Progenitor cell of endocrine pancreas (in vitro differentiated cells): Measurements from ENCODE around the gene RNF126. TPM values are rescaled to one million over a fixed set of nuclear protein-coding genes. Genes with fewer than 3 reads are reported as not detected.

Experiments
- DNase-seq: peaks from one replicate; pipeline ENCODE4 v3.0.0; 2021; ENCODE audit warnings: low spot score; ENCODE audit not compliant: unreplicated experiment
- H3K27ac Mint-ChIP-seq: 2 replicates; pipeline ENCODE4 v1.8.0; 2021; ENCODE audit warnings: mild to moderate bottlenecking, moderate library complexity, mixed read lengths
- H3K27me3 Mint-ChIP-seq: 2 replicates; pipeline ENCODE4 v1.8.0; 2021; ENCODE audit warnings: mixed read lengths
- H3K36me3 Mint-ChIP-seq: 2 replicates; pipeline ENCODE4 v1.8.0; 2022; ENCODE audit warnings: mixed read lengths; ENCODE audit not compliant: insufficient read depth
- H3K4me1 Mint-ChIP-seq: 2 replicates; pipeline ENCODE4 v1.8.0; 2021; ENCODE audit warnings: low read depth, mixed read lengths
- H3K4me3 Mint-ChIP-seq: 2 replicates; pipeline ENCODE4 v1.8.0; 2021; ENCODE audit warnings: low read depth, mild to moderate bottlenecking, moderate library complexity, mixed read lengths
- H3K9me3 Mint-ChIP-seq: 2 replicates; pipeline ENCODE4 v1.8.0; 2021; ENCODE audit warnings: low read depth, mixed read lengths
- total RNA-seq: library from RNA; stranded (reverse); gene quantifications from 2 replicates; pipeline ENCODE4 v1.2.1, GENCODE V29; 2021
- TF ChIP-seq, protein P1 (sequence below): fragments of 200-600 bp; sonication (generic); IDR thresholded peaks from one replicate; pipeline ENCODE4 v1.5.0; 2021; ENCODE audit warnings: antibody characterized with exemption, mild to moderate bottlenecking; ENCODE audit not compliant: unreplicated experiment

The RNF126 gene
- total RNA-seq, 1 donor from 2014 or later = 37.3 TPM

DNA sequence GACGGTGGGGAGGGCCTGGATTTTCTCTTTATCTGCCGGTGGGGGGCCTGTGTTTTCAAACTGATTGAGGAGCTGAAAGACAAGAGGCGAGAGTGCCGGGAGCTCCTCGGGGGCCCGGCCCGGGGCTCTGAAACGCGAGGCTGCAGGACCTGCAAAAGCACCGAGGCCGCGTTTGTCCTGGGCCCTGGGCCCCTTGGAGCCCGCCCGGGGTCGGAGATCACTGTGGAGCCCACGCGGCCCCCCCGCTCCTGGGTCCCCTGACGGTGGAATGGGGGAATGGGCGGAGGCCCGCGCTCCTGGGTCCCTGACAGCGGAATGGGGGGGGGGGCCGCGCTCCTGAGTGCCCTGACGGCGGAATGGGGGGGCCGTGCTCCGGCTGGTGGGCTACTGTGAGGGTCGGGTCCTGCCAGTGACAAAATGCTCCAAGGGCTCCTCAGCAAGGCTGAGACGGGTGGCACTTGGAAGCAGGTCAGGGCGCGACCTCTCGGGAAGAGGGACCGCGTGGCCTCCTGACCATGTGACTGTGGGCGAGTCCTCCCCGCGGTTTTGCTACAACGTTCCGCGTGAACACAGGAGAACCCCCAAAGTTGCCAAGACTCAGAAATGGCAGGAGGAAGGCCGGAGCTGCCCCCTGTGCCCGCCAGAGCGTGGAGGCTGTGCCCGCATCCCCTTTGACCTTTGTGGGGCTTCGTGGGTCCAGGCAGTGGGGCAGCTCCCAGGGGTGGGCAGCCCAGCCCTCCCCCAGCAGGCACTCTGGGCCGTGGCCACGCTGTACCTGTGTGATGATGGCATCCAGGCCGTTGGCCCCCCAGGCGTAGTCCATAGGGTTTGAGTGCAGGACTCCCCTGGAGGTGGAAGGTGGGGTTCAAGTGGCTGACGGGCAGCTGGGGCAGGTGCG is 13.9 kb downstream of the RNF126 start:
- Mint-ChIP-seq H3K4me3 (no peak overlapping the region), H3K27ac (no peak overlapping the region), H3K36me3 (peaks cover 4% of the 10 kb centered on the region), H3K27me3 (no peaks in the 10 kb centered on the region), H3K9me3 (no peaks in the 10 kb centered on the region), H3K4me1 (no peaks in the 10 kb centered on the region)
- no peak for DNase-seq
- TF ChIP-seq, protein P1, sequence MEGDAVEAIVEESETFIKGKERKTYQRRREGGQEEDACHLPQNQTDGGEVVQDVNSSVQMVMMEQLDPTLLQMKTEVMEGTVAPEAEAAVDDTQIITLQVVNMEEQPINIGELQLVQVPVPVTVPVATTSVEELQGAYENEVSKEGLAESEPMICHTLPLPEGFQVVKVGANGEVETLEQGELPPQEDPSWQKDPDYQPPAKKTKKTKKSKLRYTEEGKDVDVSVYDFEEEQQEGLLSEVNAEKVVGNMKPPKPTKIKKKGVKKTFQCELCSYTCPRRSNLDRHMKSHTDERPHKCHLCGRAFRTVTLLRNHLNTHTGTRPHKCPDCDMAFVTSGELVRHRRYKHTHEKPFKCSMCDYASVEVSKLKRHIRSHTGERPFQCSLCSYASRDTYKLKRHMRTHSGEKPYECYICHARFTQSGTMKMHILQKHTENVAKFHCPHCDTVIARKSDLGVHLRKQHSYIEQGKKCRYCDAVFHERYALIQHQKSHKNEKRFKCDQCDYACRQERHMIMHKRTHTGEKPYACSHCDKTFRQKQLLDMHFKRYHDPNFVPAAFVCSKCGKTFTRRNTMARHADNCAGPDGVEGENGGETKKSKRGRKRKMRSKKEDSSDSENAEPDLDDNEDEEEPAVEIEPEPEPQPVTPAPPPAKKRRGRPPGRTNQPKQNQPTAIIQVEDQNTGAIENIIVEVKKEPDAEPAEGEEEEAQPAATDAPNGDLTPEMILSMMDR = no peak

DNA sequence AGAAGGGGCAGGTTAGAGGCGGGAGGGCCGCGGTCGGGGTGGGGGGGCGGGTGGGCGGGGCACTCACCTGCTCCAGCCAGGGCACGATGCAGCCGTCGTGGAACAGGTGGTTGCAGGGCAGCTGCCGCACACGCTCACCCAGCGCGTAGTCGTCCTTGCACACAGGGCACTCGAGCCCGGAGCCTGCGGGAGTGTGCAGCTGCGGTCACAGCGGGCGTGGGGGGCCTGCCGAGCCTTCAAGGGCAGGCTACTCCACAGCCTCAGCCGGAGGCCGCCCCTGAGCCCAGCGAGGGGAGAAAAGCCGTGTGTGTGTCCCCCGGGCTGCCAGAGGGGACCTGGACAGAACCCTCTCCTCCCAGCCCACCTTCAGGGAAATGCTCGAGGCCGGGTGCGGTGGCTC is 14.7 kb downstream of the RNF126 start:
- no peak for DNase-seq
- Mint-ChIP-seq H3K27ac (no peak overlapping the region), H3K9me3 (no peaks in the 10 kb centered on the region), H3K4me3 (no peak overlapping the region), H3K36me3 (peaks cover 4% of the 10 kb centered on the region), H3K4me1 (no peaks in the 10 kb centered on the region), H3K27me3 (no peaks in the 10 kb centered on the region)
- TF ChIP-seq, protein P1 = no peak

DNA sequence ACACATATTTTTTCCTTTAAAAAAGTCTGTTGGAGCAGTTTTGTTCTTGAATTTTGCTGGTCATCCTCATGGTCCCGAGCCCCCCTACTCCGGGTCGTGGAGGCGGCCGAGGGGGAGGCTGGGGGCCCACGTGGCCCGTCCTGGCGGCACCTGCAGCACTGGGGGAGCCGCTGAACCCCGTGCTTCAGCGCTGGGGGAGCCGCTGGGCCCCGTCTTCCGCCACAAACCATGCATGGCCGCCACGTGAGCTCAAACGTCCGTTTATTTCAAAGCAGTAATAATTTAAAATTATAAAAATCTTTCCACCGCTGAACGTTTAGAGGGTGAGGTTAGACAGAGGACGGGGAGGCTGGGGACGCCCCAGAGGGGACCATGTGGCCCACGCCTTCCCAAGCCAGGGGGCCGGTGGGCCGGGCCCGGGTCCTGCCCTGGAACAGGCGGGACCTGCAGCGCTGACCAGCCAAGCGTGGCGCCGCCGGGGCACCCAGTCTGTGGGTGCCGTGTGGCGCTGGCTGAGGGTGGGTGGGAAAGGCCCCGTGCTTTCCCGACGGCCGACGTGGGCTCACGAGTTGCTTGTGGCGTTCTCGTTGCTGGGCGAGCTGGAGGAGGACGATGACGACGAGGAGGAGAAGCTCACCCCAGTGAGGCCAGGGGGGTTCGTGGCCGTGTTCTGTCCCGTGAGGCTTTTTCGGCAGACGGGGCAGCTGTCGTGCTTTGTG is 15.3 kb downstream of the RNF126 start:
- Mint-ChIP-seq H3K27me3 (no peaks in the 10 kb centered on the region), H3K9me3 (no peaks in the 10 kb centered on the region), H3K27ac (no peak overlapping the region), H3K36me3 (peaks cover 4% of the 10 kb centered on the region), H3K4me3 (no peak overlapping the region), H3K4me1 (no peaks in the 10 kb centered on the region)
- DNase-seq = no peak
- TF ChIP-seq, protein P1 = no peak

DNA sequence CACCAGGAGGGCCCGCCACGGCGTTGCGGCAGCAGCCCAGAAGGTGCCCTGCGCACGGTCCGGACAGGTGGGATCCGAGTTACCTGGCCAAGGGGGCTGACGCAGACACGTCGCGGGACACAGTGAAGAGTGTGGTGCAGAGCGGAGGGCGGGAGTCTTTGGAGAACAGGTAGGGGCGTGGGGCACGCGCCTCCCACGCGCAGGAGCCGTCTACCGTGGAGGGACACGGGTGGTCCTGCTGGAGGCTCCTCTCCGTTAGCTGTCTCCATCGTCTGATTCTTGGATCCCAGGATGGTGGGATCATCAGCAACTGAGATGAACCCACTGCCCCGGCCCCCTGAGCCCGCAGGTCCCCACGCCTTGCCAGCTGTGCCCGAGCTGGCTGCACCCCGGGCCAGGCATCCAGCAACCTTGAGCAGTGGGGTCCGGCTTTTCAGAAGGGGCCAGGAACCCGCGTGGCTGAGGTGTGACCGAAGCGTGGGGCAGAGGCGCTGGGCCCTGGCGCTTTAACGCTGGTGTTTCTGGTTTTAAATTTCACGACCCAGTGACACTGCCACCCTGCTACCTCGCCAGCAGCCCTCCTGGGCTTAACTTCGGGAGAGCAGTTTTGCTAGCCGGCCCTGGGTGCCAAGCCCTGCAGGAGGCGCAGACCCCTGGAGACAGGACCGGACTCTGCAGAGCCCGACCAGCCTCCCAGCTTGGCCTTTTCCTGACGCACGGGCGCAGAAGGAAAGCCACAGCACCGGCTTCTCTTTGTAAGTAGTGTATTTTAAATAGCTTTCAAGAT is 16.0 kb downstream of the RNF126 start:
- Mint-ChIP-seq H3K4me1 (no peaks in the 10 kb centered on the region), H3K27me3 (no peaks in the 10 kb centered on the region), H3K36me3 (peaks cover 4% of the 10 kb centered on the region), H3K9me3 (no peaks in the 10 kb centered on the region), H3K27ac (no peak overlapping the region), H3K4me3 (no peak overlapping the region)
- TF ChIP-seq, protein P1 = no peak
- no peak for DNase-seq
